A549 treated with RU486 at 1 μM for 4 hours (cell line): ENCODE data around the gene CRB1. TPM values are rescaled to one million over a fixed set of nuclear protein-coding genes. Genes with fewer than 3 reads are reported as not detected.

Experiments used
- total RNA-seq: library from RNA; stranded (reverse); fragments of 200-300 nt; extraction: Qiagen RNA extraction; gene quantifications from 5 replicates; pipeline ENCODE4 v1.2.3, GENCODE V29; 2022; ENCODE audit warnings: low read depth

Gene CRB1
- 0.06 TPM in 1 of 5 replicates, not detected in the others for total RNA-seq

GRCh38 chr1:197268012-197268411 lies at the start of gene CRB1:
TSS of gene CRB1 (plus strand) at chr1:197268252. CDS start at chr1:197268413, 161 bp downstream.

Other genes with a start within 250 kb of the CRB1 start
- 0.06 to 0.09 TPM (median 0.08 TPM) in 3 of 5 replicates, not detected in the others for gene F13B, start 201.0 kb upstream of the CRB1 start, total RNA-seq
- gene ASPM, start 121.6 kb upstream of the CRB1 start, total RNA-seq = 6.7 to 26.1 TPM (median 22.7 TPM) in 5 replicates
- gene ZBTB41, start 67.0 kb upstream of the CRB1 start, total RNA-seq = 0.49 to 3.8 TPM (median 3.3 TPM) in 5 replicates